ENCODE results near the gene NLN.

DNA sequence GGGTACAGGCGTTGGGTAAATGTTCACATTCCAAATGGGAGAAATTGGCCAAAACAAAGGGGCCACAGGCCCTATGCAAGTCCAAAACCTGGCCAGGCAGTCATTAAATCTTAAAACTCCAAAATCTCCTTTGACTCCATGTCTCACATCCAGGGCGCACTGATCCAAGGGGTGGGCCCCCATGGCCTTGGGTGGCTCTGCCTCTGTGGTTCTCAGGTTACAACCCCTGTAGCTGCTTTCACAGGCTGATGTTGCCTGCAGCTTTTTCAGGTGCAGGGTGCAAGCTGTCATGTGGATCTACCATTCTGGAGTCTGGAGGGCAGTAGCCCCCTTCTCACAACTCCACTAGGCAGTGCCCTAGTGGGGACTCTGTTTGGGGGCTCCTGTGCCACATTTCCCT, 44.8 kb downstream of the NLN start:
- TF ChIP-seq, protein P1, sequence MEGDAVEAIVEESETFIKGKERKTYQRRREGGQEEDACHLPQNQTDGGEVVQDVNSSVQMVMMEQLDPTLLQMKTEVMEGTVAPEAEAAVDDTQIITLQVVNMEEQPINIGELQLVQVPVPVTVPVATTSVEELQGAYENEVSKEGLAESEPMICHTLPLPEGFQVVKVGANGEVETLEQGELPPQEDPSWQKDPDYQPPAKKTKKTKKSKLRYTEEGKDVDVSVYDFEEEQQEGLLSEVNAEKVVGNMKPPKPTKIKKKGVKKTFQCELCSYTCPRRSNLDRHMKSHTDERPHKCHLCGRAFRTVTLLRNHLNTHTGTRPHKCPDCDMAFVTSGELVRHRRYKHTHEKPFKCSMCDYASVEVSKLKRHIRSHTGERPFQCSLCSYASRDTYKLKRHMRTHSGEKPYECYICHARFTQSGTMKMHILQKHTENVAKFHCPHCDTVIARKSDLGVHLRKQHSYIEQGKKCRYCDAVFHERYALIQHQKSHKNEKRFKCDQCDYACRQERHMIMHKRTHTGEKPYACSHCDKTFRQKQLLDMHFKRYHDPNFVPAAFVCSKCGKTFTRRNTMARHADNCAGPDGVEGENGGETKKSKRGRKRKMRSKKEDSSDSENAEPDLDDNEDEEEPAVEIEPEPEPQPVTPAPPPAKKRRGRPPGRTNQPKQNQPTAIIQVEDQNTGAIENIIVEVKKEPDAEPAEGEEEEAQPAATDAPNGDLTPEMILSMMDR (IDR thresholded peaks at IDR 0.05) = no peak
- no peak for TF ChIP-seq POLR2A (IDR thresholded peaks at IDR 0.05)
